Measurements from ENCODE around the gene ZSCAN31.
A peak's percentile ranks its signal among the peaks of the same experiment; 100 is the strongest.

The ZSCAN31 gene

DNA sequence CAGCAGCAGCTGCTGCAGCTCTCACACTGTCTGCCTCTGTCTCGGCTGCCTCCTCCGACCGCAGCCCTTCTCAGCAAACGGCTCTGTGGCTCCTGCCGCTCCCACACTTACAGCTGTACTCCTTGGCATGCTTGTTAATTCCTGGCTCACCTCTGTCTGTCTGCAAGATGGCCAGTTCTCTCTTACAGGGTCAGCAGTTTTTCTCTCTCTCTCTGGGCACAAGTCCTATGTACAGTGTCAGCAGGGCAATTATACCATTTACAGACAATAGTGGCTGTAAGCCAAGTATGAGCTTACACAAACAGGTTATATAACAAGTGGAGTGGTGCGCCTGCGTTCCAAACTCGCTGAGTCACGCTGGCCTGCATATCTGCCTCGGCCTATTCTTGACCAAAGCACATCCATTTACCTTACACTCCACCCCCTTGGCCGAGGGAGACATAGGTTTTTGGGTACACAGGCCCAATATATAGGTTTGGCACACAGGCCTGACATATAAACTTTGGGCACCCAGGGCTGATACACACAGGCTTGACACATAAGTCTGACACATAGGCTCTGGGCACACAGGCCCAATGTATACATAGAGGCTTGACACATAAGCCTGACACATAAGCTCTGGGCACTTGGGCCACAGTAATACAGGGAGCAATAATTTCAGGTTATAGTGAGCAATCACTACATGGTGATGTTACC is 18.2 kb upstream of the ZSCAN31 start:
- DNase-seq (ENCODE audit: low read depth) = no peak
- TF ChIP-seq, protein P1, sequence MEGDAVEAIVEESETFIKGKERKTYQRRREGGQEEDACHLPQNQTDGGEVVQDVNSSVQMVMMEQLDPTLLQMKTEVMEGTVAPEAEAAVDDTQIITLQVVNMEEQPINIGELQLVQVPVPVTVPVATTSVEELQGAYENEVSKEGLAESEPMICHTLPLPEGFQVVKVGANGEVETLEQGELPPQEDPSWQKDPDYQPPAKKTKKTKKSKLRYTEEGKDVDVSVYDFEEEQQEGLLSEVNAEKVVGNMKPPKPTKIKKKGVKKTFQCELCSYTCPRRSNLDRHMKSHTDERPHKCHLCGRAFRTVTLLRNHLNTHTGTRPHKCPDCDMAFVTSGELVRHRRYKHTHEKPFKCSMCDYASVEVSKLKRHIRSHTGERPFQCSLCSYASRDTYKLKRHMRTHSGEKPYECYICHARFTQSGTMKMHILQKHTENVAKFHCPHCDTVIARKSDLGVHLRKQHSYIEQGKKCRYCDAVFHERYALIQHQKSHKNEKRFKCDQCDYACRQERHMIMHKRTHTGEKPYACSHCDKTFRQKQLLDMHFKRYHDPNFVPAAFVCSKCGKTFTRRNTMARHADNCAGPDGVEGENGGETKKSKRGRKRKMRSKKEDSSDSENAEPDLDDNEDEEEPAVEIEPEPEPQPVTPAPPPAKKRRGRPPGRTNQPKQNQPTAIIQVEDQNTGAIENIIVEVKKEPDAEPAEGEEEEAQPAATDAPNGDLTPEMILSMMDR (IDR thresholded peaks at IDR 0.05; ENCODE audit: control insufficient read depth, insufficient read depth, low read depth, low read length, missing control alignments) = no peak
- no peak overlapping the region for H3K4me3 ChIP-seq (ENCODE audit: control insufficient read depth, low read depth, low read length)

DNA sequence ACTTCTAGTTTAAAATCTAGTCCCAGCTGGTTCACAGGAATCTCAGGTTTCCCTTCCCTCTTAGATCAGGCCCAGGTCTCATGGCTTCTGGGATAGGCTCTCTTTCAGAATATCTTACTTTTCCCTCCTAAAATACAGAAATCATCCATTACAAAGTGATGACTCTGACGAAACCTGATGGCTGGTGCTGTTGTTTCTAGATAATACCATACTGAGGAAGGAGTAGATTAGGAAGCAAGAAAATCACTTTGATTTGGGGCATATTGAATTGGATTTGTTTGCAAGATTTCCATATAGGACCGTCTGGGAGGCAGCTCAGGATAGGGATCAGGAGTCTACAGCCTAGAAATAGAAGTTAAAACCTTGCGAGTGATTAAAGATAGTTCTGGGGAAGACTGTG is 17.4 kb upstream of the ZSCAN31 start:
- TF ChIP-seq, protein P1 (IDR thresholded peaks at IDR 0.05; ENCODE audit: control insufficient read depth, insufficient read depth, low read depth, low read length, missing control alignments) = no peak
- DNase-seq (ENCODE audit: low read depth) = no peak

DNA sequence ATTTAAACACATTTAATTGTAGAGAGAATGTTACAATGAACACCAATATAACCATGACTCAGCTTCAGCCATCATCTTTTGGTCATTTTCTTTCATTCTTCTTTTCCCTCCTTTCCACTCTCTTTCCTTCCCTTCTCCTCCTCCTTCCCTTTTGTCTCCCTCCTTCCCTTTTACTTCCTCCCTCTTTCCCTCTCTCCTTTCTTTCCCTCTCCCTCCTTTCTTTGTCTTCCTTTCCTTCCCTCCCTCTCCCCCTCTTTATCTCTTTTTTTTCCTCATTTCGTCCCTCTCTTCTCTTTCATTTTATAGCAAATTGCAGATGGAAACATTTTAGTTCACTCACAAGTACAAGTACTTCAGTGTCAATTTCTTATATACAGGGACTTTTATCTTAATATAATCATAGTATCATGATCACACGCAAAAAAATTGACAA is 15.6 kb upstream of the ZSCAN31 start:
- H3K4me3 ChIP-seq (ENCODE audit: control insufficient read depth, low read depth, low read length) = no peak overlapping the region
- DNase-seq (ENCODE audit: low read depth) = no peak
- TF ChIP-seq, protein P1 (IDR thresholded peaks at IDR 0.05; ENCODE audit: control insufficient read depth, insufficient read depth, low read depth, low read length, missing control alignments) = no peak

More for the DNA sequence above, 17.4 kb upstream of the ZSCAN31 start:
- no peak overlapping the region for H3K4me3 ChIP-seq (ENCODE audit: control insufficient read depth, low read depth, low read length)

DNA sequence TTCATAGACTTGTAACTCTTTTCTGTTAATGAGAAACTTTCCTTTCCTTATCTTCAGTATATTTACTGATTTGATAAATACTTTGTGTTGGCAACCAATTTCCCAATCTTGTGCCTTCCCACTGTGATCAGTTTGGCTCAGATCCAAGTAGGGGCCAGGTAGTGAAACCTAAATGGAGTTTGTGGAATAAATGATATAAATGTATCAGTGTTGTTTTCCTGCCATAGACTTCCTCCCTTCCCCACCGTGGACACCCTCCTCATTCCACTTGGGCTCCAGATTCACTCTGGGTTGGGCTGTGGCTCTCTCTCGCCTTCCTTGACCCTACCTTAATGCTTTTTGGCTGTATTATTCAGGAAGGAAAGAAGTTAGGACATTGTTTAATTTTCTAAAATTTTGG is 15.1 kb upstream of the ZSCAN31 start:
- DNase-seq (ENCODE audit: low read depth) = no peak
- H3K4me3 ChIP-seq (ENCODE audit: control insufficient read depth, low read depth, low read length) = no peak overlapping the region
- TF ChIP-seq, protein P1 (IDR thresholded peaks at IDR 0.05; ENCODE audit: control insufficient read depth, insufficient read depth, low read depth, low read length, missing control alignments) = no peak

DNA sequence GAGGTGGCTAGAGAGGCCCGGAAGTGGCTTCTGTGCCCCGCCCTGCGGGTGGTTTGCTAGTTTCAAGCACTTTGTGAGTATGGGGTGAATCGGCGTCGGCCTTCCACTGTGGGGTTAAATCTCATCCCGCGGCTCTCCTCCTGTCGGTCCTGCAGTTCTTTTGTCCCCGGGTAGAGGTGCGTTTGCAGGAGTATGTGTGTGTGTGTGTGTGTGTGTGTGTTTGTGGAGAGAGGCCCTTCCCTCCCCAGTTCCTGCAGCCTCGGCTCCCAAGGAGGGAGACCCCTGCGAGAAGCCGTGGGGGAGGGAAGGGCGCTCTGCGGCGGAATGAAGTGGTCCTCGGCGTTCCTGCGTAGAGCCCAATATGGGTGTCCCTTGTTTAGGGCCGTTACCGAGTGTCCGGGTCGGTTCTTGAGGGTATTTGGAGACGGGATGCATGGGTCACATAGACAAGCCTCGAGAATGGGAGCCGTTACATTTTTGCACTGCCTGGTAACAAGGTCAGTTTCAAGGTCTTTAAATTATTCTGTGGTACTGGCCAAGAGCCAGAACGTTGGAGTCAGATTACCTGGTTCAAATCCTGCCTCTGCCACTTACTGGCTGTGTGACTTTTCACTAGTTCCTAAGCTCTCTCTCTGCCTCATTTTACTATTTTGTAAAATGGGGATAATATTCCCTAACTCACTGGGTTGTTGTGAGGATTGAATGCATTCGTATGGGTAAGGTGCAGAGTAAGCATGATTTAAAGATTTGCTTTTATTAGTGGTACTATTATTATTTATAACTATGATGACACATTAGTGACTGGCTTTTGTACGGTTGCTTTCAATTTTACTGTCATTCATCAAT is 14.2 kb upstream of the ZSCAN31 start, which contains the start of gene ZKSCAN3:
Gene ZKSCAN3 (plus strand): TSS at position 56 of the 846 bp plus-strand sequence. CDS start 9,640 bp downstream, outside the sequence.
- DNase-seq (ENCODE audit: low read depth) = no peak
- TF ChIP-seq, protein P1 (IDR thresholded peaks at IDR 0.05; ENCODE audit: control insufficient read depth, insufficient read depth, low read depth, low read length, missing control alignments) = no peak
- peak within 1 kb of the TSS; percentile 85 for H3K4me3 ChIP-seq (ENCODE audit: control insufficient read depth, low read depth, low read length)

DNA sequence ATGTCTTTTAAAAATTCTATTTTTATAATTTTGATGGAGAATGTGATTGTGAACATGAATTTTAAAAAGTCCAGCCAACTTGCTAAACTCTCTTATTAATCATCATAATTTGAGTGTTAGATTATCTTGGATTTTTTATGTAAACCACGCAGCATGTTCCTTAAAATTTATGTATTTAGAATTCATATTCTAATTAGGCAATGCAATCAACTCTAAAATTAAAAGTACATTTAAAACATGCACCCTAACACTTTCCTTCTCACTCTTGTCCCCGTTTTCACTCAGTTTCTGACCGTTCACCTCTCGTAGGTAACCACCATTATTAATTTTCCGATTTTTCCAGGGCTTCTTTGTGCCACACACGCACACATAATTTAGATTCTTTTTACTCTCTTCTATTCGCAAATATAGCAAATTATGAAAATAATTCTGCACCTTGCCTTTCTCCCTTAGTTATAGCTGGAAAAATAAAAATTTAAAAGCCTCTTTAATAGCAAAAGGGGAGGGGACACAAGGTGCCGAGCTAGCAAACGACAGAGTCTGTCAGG is 13.5 kb upstream of the ZSCAN31 start:
- peak overlapping the region; percentile 85 for H3K4me3 ChIP-seq (ENCODE audit: control insufficient read depth, low read depth, low read length)
- TF ChIP-seq, protein P1 (IDR thresholded peaks at IDR 0.05; ENCODE audit: control insufficient read depth, insufficient read depth, low read depth, low read length, missing control alignments) = no peak
- DNase-seq (ENCODE audit: low read depth) = no peak

Data from AG09309 (cell line).